ENCODE data around the gene ATRIP. TPM values are rescaled to one million over a fixed set of nuclear protein-coding genes. Genes with fewer than 3 reads are reported as not detected.

Gene ATRIP
- polyA plus RNA-seq, 1 donor (not counting 4 experiments of a cell fraction or from before 2014, with no cell fraction given) = 9.7 TPM

DNA sequence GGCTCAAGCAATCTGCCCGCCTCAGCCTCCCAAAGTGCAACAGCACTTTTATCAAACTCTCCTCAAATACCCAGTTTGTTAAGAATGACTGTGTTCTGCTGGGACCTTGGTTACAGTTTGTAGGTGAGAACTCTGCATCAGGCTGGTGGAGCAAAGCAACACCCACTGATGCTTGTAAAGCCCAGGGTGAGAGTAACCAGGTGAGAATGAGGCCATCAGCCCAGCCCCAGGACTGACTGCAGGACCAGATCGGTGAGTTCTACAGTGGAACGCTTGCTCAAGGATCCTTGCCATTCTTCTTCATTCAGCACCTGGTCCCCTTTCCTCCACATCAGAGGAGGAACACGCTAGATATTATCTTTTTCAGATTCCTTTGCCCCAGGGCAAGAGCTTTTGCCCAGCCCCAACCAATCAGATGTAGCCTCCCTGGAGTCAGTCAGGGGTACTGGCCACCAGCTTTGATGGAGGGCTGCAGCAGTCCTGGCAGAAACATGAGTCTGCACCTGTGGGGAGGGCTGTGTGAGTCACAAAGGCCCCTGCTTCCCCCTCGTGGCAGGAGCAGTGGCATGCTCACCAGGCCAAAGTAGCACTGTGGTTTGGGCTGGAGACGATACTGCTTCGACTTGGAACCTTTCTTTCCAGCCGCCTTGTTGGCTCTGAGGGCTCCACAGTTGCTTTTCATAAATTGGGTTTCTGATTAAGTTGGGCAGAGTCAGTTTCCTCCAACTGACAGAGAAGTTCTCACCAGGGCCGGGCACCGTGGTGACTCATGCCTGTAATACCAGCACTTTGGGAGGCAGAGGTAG lies 60.9 kb downstream of the ATRIP start:
- dilution Hi-C loops (cut with MboI; ENCODE audit: extremely low pct_ligation_motif_present, low sequenced_read_pairs) = no loop called here
- peak; percentile 95 for FAIRE-seq

DNA sequence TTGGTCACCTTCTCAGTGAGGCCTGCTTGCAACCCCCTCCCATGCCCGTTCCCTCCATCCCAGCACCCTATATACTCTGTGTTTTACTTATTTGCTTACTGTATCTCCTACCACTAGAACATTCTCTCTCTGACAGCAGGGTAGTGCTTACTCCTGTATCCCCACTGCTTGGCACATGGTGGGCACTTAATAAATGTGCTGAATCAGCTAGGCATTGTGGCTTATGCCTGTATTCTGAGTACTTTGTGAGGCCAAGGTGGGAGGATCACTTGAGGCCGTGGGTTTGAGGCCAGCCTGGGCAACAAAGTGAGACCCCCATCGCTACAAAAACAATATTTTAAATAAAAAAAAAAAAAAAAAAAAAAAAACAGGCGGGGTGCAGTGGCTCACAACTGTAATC lies 65.0 kb downstream of the ATRIP start:
- Histone ChIP-seq H3K9me3 (ENCODE audit: control insufficient read depth, low read depth, low read length) (no peaks in the 10 kb centered on the region), H3K79me2 (ENCODE audit: control insufficient read depth, insufficient read depth, low read length) (no peaks in the 10 kb centered on the region), H3K4me1 (ENCODE audit: control insufficient read depth, extremely low read depth, insufficient read depth, low read length) (peaks cover 17% of the 10 kb centered on the region), H3K36me3 (ENCODE audit: control insufficient read depth in 2 of 2, extremely low read depth in 1 of 2, insufficient read depth in 2 of 2, low read length in 2 of 2) (no peaks in the 10 kb centered on the region), H3K4me2 (ENCODE audit: control insufficient read depth, extremely low read depth, insufficient read depth, low read depth, low read length) (no peak overlapping the region), H3K4me3 (ENCODE audit: control insufficient read depth in 2 of 3, extremely low read depth in 1 of 3, insufficient read depth in 2 of 3, low read depth in 1 of 3, low read length in 3 of 3) (no peak overlapping the region), H3K27ac (ENCODE audit: control insufficient read depth, insufficient read depth, low read length) (no peak overlapping the region), H3K9me1 (ENCODE audit: control insufficient read depth, extremely low read depth, insufficient read depth, low read length) (no peaks in the 10 kb centered on the region), H4K20me1 (ENCODE audit: control insufficient read depth, extremely low read depth, insufficient read depth, low read length) (no peaks in the 10 kb centered on the region), H3K27me3 (ENCODE audit: control insufficient read depth, extremely low read depth, insufficient read depth, low read length) (no peaks in the 10 kb centered on the region), H2AFZ (ENCODE audit: control insufficient read depth, low read length) (no peak overlapping the region), H3K9ac (ENCODE audit: control insufficient read depth, extremely low read depth, insufficient read depth, low read length) (no peak overlapping the region)
- DNase-seq (ENCODE audit: low read depth, low spot score) = no peak
- dilution Hi-C loops (cut with MboI; ENCODE audit: extremely low pct_ligation_motif_present, low sequenced_read_pairs) = no loop called here
- FAIRE-seq = no peak
- TF ChIP-seq EZH2 (IDR thresholded peaks at IDR 0.05; ENCODE audit: low read length) (no peak), CTCF (optimal IDR thresholded peaks at IDR 0.05 in 1 of 3, IDR thresholded peaks at IDR 0.05 in 1 of 3, conservative IDR thresholded peaks at IDR 0.05 in 1 of 3; ENCODE audit: extremely low read depth in 1 of 3, insufficient read depth in 2 of 3, low read length in 3 of 3) (no peak)

More for the DNA sequence above, 60.9 kb downstream of the ATRIP start:
- Histone ChIP-seq H3K79me2 (ENCODE audit: control insufficient read depth, insufficient read depth, low read length) (no peaks in the 10 kb centered on the region), H4K20me1 (ENCODE audit: control insufficient read depth, extremely low read depth, insufficient read depth, low read length) (no peaks in the 10 kb centered on the region), H3K27ac (ENCODE audit: control insufficient read depth, insufficient read depth, low read length) (peak overlapping the region; percentile 48), H3K9me3 (ENCODE audit: control insufficient read depth, low read depth, low read length) (no peaks in the 10 kb centered on the region), H3K36me3 (ENCODE audit: control insufficient read depth in 2 of 2, extremely low read depth in 1 of 2, insufficient read depth in 2 of 2, low read length in 2 of 2) (no peaks in the 10 kb centered on the region), H3K4me3 (ENCODE audit: control insufficient read depth in 2 of 3, extremely low read depth in 1 of 3, insufficient read depth in 2 of 3, low read depth in 1 of 3, low read length in 3 of 3) (peak overlapping the region in 1 of 3 experiments; percentile 5), H3K27me3 (ENCODE audit: control insufficient read depth, extremely low read depth, insufficient read depth, low read length) (no peaks in the 10 kb centered on the region), H3K9me1 (ENCODE audit: control insufficient read depth, extremely low read depth, insufficient read depth, low read length) (no peaks in the 10 kb centered on the region), H2AFZ (ENCODE audit: control insufficient read depth, low read length) (no peak overlapping the region), H3K9ac (ENCODE audit: control insufficient read depth, extremely low read depth, insufficient read depth, low read length) (peak overlapping the region; percentile 5), H3K4me2 (ENCODE audit: control insufficient read depth, extremely low read depth, insufficient read depth, low read depth, low read length) (peak overlapping the region; percentile 33), H3K4me1 (ENCODE audit: control insufficient read depth, extremely low read depth, insufficient read depth, low read length) (peaks cover 28% of the 10 kb centered on the region)
- peak; percentile 85 for DNase-seq (ENCODE audit: low read depth, low spot score)
- TF ChIP-seq CTCF (optimal IDR thresholded peaks at IDR 0.05 in 1 of 3, IDR thresholded peaks at IDR 0.05 in 1 of 3, conservative IDR thresholded peaks at IDR 0.05 in 1 of 3; ENCODE audit: extremely low read depth in 1 of 3, insufficient read depth in 2 of 3, low read length in 3 of 3) = peak in 2 of 3 experiments; percentile 46 to 65
- TF ChIP-seq EZH2 (IDR thresholded peaks at IDR 0.05; ENCODE audit: low read length) = no peak
